ENCODE measurements around the gene ACTC1.
A peak's percentile ranks its signal among the peaks of the same experiment; 100 is the strongest.

Gene ACTC1

GRCh38 chr15:34772312-34772711 lies 23.0 kb downstream of the ACTC1 start:
- Histone ChIP-seq H3K36me3 (ENCODE audit: control insufficient read depth in 1 of 2, insufficient read depth in 2 of 2, low read depth in 1 of 2, low read length in 2 of 2) (no peaks in the 10 kb centered on the region), H3K4ac (ENCODE audit: low read depth in 1 of 2, low read length in 2 of 2) (no peak overlapping the region), H3K4me3 (ENCODE audit: insufficient read depth in 1 of 2, low read depth in 1 of 2, low read length in 2 of 2) (no peak overlapping the region), H2AFZ (ENCODE audit: low read depth, low read length) (no peak overlapping the region), H3K79me1 (replicated peaks; ENCODE audit: low read length, poor library complexity, severe bottlenecking) (no peaks in the 10 kb centered on the region), H2BK15ac (ENCODE audit: low read depth, poor library complexity, severe bottlenecking) (no peak overlapping the region), H3K14ac (ENCODE audit: low read length in 2 of 2) (no peak overlapping the region), H2AK5ac (ENCODE audit: low read length, severe bottlenecking) (no peak overlapping the region), H3K9me3 (ENCODE audit: control insufficient read depth, low read length) (no peaks in the 10 kb centered on the region), H2BK120ac (ENCODE audit: low read depth, low read length) (no peak overlapping the region), H3K18ac (ENCODE audit: low read depth in 1 of 2, low read length in 2 of 2) (no peak overlapping the region), H3K4me1 (ENCODE audit: control insufficient read depth, insufficient read depth, low read depth, low read length) (no peaks in the 10 kb centered on the region), H3K27me3 (ENCODE audit: control insufficient read depth in 1 of 2, insufficient read depth in 1 of 2, low read length in 2 of 2) (peaks cover 24 to 34% of the 10 kb centered on the region in 2 experiments), H2BK12ac (ENCODE audit: low read length in 2 of 2) (no peak overlapping the region), H3K4me2 (ENCODE audit: low read length, poor library complexity, severe bottlenecking) (no peak overlapping the region), H4K8ac (ENCODE audit: low read length) (no peak overlapping the region), H3K23ac (ENCODE audit: low read length in 2 of 2) (no peak overlapping the region), H2BK5ac (ENCODE audit: low read depth, low read length, poor library complexity, severe bottlenecking) (no peak overlapping the region), H3K27ac (ENCODE audit: low read length, poor library complexity, severe bottlenecking) (no peak overlapping the region), H3K9ac (ENCODE audit: low read length) (no peak overlapping the region), H4K91ac (ENCODE audit: low read length) (no peak overlapping the region)
- DNase-seq, result no peak
- 100% methylated on average over 2 of the region's 2 CpGs for WGBS

DNA sequence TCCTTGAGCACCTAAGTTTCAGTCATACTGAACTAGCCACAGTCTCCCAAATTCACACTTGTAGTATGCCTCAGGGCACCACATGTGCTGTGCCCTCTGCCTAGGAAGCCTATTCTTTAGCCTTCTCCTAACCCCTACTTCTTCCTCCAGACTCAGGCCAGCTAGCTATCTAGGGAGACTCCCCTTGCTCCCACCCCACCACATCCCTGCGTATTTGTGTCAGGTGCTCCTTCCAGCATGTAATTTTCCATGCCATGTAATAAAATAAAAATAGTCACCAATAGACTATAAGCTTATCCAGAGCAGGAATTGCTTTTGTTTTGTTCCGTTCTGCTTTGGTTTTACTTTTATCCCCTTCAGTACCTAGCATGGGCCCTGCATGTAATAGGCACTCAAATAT lies 25.6 kb downstream of the ACTC1 start:
- Histone ChIP-seq H2BK120ac (ENCODE audit: low read depth, low read length) (no peak overlapping the region), H2BK12ac (ENCODE audit: low read length in 2 of 2) (no peak overlapping the region), H3K9ac (ENCODE audit: low read length) (no peak overlapping the region), H3K14ac (ENCODE audit: low read length in 2 of 2) (peak overlapping the region in 1 of 2 experiments; percentile 41), H2BK5ac (ENCODE audit: low read depth, low read length, poor library complexity, severe bottlenecking) (no peak overlapping the region), H3K4me1 (ENCODE audit: control insufficient read depth, insufficient read depth, low read depth, low read length) (no peaks in the 10 kb centered on the region), H4K8ac (ENCODE audit: low read length) (no peak overlapping the region), H3K4me2 (ENCODE audit: low read length, poor library complexity, severe bottlenecking) (no peak overlapping the region), H4K91ac (ENCODE audit: low read length) (no peak overlapping the region), H3K36me3 (ENCODE audit: control insufficient read depth in 1 of 2, insufficient read depth in 2 of 2, low read depth in 1 of 2, low read length in 2 of 2) (no peaks in the 10 kb centered on the region), H3K79me1 (replicated peaks; ENCODE audit: low read length, poor library complexity, severe bottlenecking) (no peaks in the 10 kb centered on the region), H3K23ac (ENCODE audit: low read length in 2 of 2) (no peak overlapping the region), H3K18ac (ENCODE audit: low read depth in 1 of 2, low read length in 2 of 2) (no peak overlapping the region), H3K4ac (ENCODE audit: low read depth in 1 of 2, low read length in 2 of 2) (no peak overlapping the region), H2AK5ac (ENCODE audit: low read length, severe bottlenecking) (no peak overlapping the region), H3K9me3 (ENCODE audit: control insufficient read depth, low read length) (no peaks in the 10 kb centered on the region), H2BK15ac (ENCODE audit: low read depth, poor library complexity, severe bottlenecking) (no peak overlapping the region), H3K27me3 (ENCODE audit: control insufficient read depth in 1 of 2, insufficient read depth in 1 of 2, low read length in 2 of 2) (peaks cover 21 to 22% of the 10 kb centered on the region in 2 experiments), H3K4me3 (ENCODE audit: insufficient read depth in 1 of 2, low read depth in 1 of 2, low read length in 2 of 2) (no peak overlapping the region), H2AFZ (ENCODE audit: low read depth, low read length) (no peak overlapping the region), H3K27ac (ENCODE audit: low read length, poor library complexity, severe bottlenecking) (no peak overlapping the region)
- WGBS, result 100% methylated on average over 1 of the region's 2 CpGs
- no peak for DNase-seq

GRCh38 chr15:34768530-34768929 lies 26.8 kb downstream of the ACTC1 start:
- Histone ChIP-seq H3K27me3 (ENCODE audit: control insufficient read depth in 1 of 2, insufficient read depth in 1 of 2, low read length in 2 of 2) (peaks cover 17 to 20% of the 10 kb centered on the region in 2 experiments), H2BK12ac (ENCODE audit: low read length in 2 of 2) (no peak overlapping the region), H3K27ac (ENCODE audit: low read length, poor library complexity, severe bottlenecking) (no peak overlapping the region), H4K8ac (ENCODE audit: low read length) (no peak overlapping the region), H3K4ac (ENCODE audit: low read depth in 1 of 2, low read length in 2 of 2) (no peak overlapping the region), H3K36me3 (ENCODE audit: control insufficient read depth in 1 of 2, insufficient read depth in 2 of 2, low read depth in 1 of 2, low read length in 2 of 2) (no peaks in the 10 kb centered on the region), H3K4me3 (ENCODE audit: insufficient read depth in 1 of 2, low read depth in 1 of 2, low read length in 2 of 2) (no peak overlapping the region), H3K9ac (ENCODE audit: low read length) (no peak overlapping the region), H3K23ac (ENCODE audit: low read length in 2 of 2) (no peak overlapping the region), H3K79me1 (replicated peaks; ENCODE audit: low read length, poor library complexity, severe bottlenecking) (no peaks in the 10 kb centered on the region), H2BK15ac (ENCODE audit: low read depth, poor library complexity, severe bottlenecking) (no peak overlapping the region), H3K9me3 (ENCODE audit: control insufficient read depth, low read length) (no peaks in the 10 kb centered on the region), H3K4me1 (ENCODE audit: control insufficient read depth, insufficient read depth, low read depth, low read length) (no peaks in the 10 kb centered on the region), H2BK120ac (ENCODE audit: low read depth, low read length) (no peak overlapping the region), H2AK5ac (ENCODE audit: low read length, severe bottlenecking) (no peak overlapping the region), H2AFZ (ENCODE audit: low read depth, low read length) (no peak overlapping the region), H2BK5ac (ENCODE audit: low read depth, low read length, poor library complexity, severe bottlenecking) (no peak overlapping the region), H3K4me2 (ENCODE audit: low read length, poor library complexity, severe bottlenecking) (no peak overlapping the region), H4K91ac (ENCODE audit: low read length) (no peak overlapping the region), H3K14ac (ENCODE audit: low read length in 2 of 2) (no peak overlapping the region), H3K18ac (ENCODE audit: low read depth in 1 of 2, low read length in 2 of 2) (no peak overlapping the region)
- DNase-seq, result no peak

DNA sequence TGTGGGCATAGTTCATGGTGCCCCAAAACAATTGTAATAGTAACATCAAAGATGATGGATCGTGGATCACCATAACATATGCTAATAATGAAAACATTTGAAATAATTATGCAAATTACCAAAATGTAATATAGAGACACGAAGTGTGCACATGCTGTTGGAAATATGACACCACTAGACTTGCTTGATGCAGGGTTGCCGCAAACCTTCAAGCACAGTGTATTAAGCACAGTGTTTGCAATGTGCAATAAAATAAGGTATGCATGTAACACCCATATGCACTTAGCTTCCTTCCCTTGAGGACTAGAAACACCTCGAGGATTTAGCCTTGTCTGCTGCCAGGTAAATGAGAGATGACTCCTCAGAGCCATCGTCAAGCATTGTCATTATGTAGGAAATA lies 29.6 kb downstream of the ACTC1 start:
- Histone ChIP-seq H3K18ac (ENCODE audit: low read depth in 1 of 2, low read length in 2 of 2) (no peak overlapping the region), H3K4me1 (ENCODE audit: control insufficient read depth, insufficient read depth, low read depth, low read length) (no peaks in the 10 kb centered on the region), H3K27me3 (ENCODE audit: control insufficient read depth in 1 of 2, insufficient read depth in 1 of 2, low read length in 2 of 2) (peaks cover 4 to 19% of the 10 kb centered on the region in 2 experiments), H2BK12ac (ENCODE audit: low read length in 2 of 2) (no peak overlapping the region), H3K14ac (ENCODE audit: low read length in 2 of 2) (no peak overlapping the region), H3K4me3 (ENCODE audit: insufficient read depth in 1 of 2, low read depth in 1 of 2, low read length in 2 of 2) (no peak overlapping the region), H3K4ac (ENCODE audit: low read depth in 1 of 2, low read length in 2 of 2) (no peak overlapping the region), H4K91ac (ENCODE audit: low read length) (no peak overlapping the region), H3K9ac (ENCODE audit: low read length) (no peak overlapping the region), H3K9me3 (ENCODE audit: control insufficient read depth, low read length) (no peaks in the 10 kb centered on the region), H2BK5ac (ENCODE audit: low read depth, low read length, poor library complexity, severe bottlenecking) (no peak overlapping the region), H2AFZ (ENCODE audit: low read depth, low read length) (no peak overlapping the region), H3K4me2 (ENCODE audit: low read length, poor library complexity, severe bottlenecking) (no peak overlapping the region), H3K79me1 (replicated peaks; ENCODE audit: low read length, poor library complexity, severe bottlenecking) (no peaks in the 10 kb centered on the region), H2BK120ac (ENCODE audit: low read depth, low read length) (no peak overlapping the region), H2AK5ac (ENCODE audit: low read length, severe bottlenecking) (no peak overlapping the region), H4K8ac (ENCODE audit: low read length) (no peak overlapping the region), H3K27ac (ENCODE audit: low read length, poor library complexity, severe bottlenecking) (no peak overlapping the region), H3K23ac (ENCODE audit: low read length in 2 of 2) (no peak overlapping the region), H2BK15ac (ENCODE audit: low read depth, poor library complexity, severe bottlenecking) (no peak overlapping the region), H3K36me3 (ENCODE audit: control insufficient read depth in 1 of 2, insufficient read depth in 2 of 2, low read depth in 1 of 2, low read length in 2 of 2) (no peaks in the 10 kb centered on the region)
- DNase-seq, result no peak
- 70% methylated on average over 3 of the region's 5 CpGs for WGBS

Measured in mesenchymal stem cell (in vitro differentiated cells and primary cell).